Esophagus squamous epithelium (tissue), 5 donors: ENCODE measurements around the gene CECR2. TPM values are rescaled to one million over a fixed set of nuclear protein-coding genes. Genes with fewer than 3 reads are reported as not detected.

Experiments
- DNase-seq: peaks from one replicate; lab custom pipeline; 2025; lab: John Stamatoyannopoulos, UW
- H3K27ac ChIP-seq, 4 donors: fragments of 200-600 bp; sonication (generic); one replicate each; pipeline ENCODE4 v1.5.1; 2016 to 2019; ENCODE audit warnings: mild to moderate bottlenecking in 1 of 4
- H3K27me3 ChIP-seq, 4 donors: fragments of 200-600 bp; sonication (generic); 1 replicate in 3 of 4; 2 replicates in 1 of 4; pipeline versions ENCODE4 v1.5.1 to v1.6.0; 2017 to 2021; ENCODE audit warnings: antibody characterized with exemption in 1 of 4
- H3K36me3 ChIP-seq, 3 donors: fragments of 200-600 bp; sonication (generic); one replicate each; pipeline ENCODE4 v1.5.1; 2016 to 2019
- H3K4me1 ChIP-seq, 3 donors: fragments of 200-600 bp; sonication (generic); one replicate each; pipeline ENCODE4 v1.5.1; 2017 to 2019
- H3K4me3 ChIP-seq, 4 donors: fragments of 200-600 bp; sonication (generic); 1 replicate in 3 of 4; 2 replicates in 1 of 4; pipeline ENCODE4 v1.5.1; 2016 to 2019; ENCODE audit warnings: mild to moderate bottlenecking in 2 of 4, moderate library complexity in 1 of 4
- H3K9me3 ChIP-seq, 3 donors: fragments of 200-600 bp; sonication (generic); one replicate each; pipeline ENCODE4 v1.5.1; 2016 to 2019
- CTCF ChIP-seq, 6 experiments: fragments of 450-650 bp in 4 of 6; fragments of 200-600 bp in 2 of 6; sonication (generic) in 2 of 6; IDR thresholded peaks; one replicate each; pipeline ENCODE4 v1.5.1; 2016 to 2019; ENCODE audit warnings: antibody characterized with exemption in 6 of 6, mild to moderate bottlenecking in 4 of 6, moderate library complexity in 4 of 6
- POLR2A ChIP-seq, 4 donors: fragments of 450-650 bp; IDR thresholded peaks; one replicate each; pipeline ENCODE4 v1.6.1; 2017; ENCODE audit warnings: antibody characterized with exemption in 4 of 4, mild to moderate bottlenecking in 4 of 4, moderate library complexity in 3 of 4
- WGBS, 2 donors: methylation state at CpG; one replicate each; pipeline ENCODE4 v1.1.5; 2018; 5-methylcytosine and 5-hydroxymethylcytosine counted together
- intact Hi-C: fragments of 100-400 bp; cut with DNase I; formaldehyde crosslinking; loops from one replicate; pipeline ENCODE4 v1.15.0; 2022
- total RNA-seq, 4 donors: library from RNA; depleted of rRNA; stranded (reverse); fragments of >200 nt; gene quantifications; one replicate each; pipeline ENCODE4 v1.1.0, GENCODE V29; 2016
- donor health status: DM: yes; HTN: yes; CAD: no.

Gene CECR2
- total RNA-seq, 4 donors from 2014 or later = 0.13 to 0.57 (median 0.26) TPM

- H3K36me3 ChIP-seq = no peaks in the 10 kb centered on the region
- peaks cover 13 to 98% (median 20%) of the 10 kb centered on the region in 4 donors for H3K27me3 ChIP-seq
- H3K9me3 ChIP-seq = no peaks in the 10 kb centered on the region
- peak overlapping the region; percentile 36 to 62 (median 50) for H3K4me3 ChIP-seq
- TF ChIP-seq CTCF (IDR thresholded peaks at IDR 0.05) (no peak), POLR2A (IDR thresholded peaks at IDR 0.05) (no peak)
- 3 to 17% methylated on average over 11 to 21 of the region's 88 CpGs for WGBS, 2 donors
- intact Hi-C loops = no loop called here
- H3K4me1 ChIP-seq = peaks cover 10 to 28% (median 15%) of the 10 kb centered on the region in 3 donors
- peak overlapping the region in 2 of 4 donors; percentile 48 to 50 for H3K27ac ChIP-seq
- DNase-seq = no peak
These were observed 936 bp downstream of the CECR2 start for GRCh38 chr22:17370026-17370765.

GRCh38 chr22:17370766-17371432 lies 1.6 kb downstream of the CECR2 start:
- Histone ChIP-seq H3K27me3 (peaks cover 13 to 98% (median 20%) of the 10 kb centered on the region in 4 donors), H3K4me3 (peak overlapping the region; percentile 36 to 62 (median 50)), H3K4me1 (peaks cover 10 to 28% (median 15%) of the 10 kb centered on the region in 3 donors), H3K27ac (peak overlapping the region in 1 of 4 donors; percentile 50), H3K36me3 (no peaks in the 10 kb centered on the region), H3K9me3 (no peaks in the 10 kb centered on the region)
- intact Hi-C loops = no loop called here
- TF ChIP-seq CTCF (IDR thresholded peaks at IDR 0.05) (no peak), POLR2A (IDR thresholded peaks at IDR 0.05) (no peak)
- WGBS, 2 donors = 15 to 24% methylated on average over 20 to 23 of the region's 23 CpGs
- no peak for DNase-seq

- H3K27me3 ChIP-seq = peaks cover 13 to 97% (median 20%) of the 10 kb centered on the region in 4 donors
- no peaks in the 10 kb centered on the region for H3K9me3 ChIP-seq
- H3K36me3 ChIP-seq = no peaks in the 10 kb centered on the region
- H3K27ac ChIP-seq = no peak overlapping the region
- WGBS, 2 donors = 60 to 63% methylated on average over 5 of the region's 5 CpGs
- TF ChIP-seq CTCF (IDR thresholded peaks at IDR 0.05) = no peak
- no peak for TF ChIP-seq POLR2A (IDR thresholded peaks at IDR 0.05)
- H3K4me1 ChIP-seq = peaks cover 10 to 28% (median 15%) of the 10 kb centered on the region in 3 donors
- no peak overlapping the region for H3K4me3 ChIP-seq
- no peak for DNase-seq
- intact Hi-C loops = no loop called here
These were observed 2.2 kb downstream of the CECR2 start for GRCh38 chr22:17371448-17371847.

- Histone ChIP-seq H3K27ac (no peak overlapping the region), H3K4me1 (peaks cover 8 to 20% (median 15%) of the 10 kb centered on the region in 3 donors), H3K36me3 (no peaks in the 10 kb centered on the region), H3K27me3 (peaks cover 4 to 82% (median 12%) of the 10 kb centered on the region in 4 donors), H3K9me3 (no peaks in the 10 kb centered on the region), H3K4me3 (no peak overlapping the region)
- DNase-seq = no peak
- WGBS, 2 donors = 66 to 71% methylated on average over 4 of the region's 4 CpGs
- intact Hi-C loops = no loop called here
- TF ChIP-seq CTCF (IDR thresholded peaks at IDR 0.05) = no peak
- TF ChIP-seq POLR2A (IDR thresholded peaks at IDR 0.05) = no peak
These were observed 4.6 kb downstream of the CECR2 start for GRCh38 chr22:17373855-17374254.
